Duodenal mucosa (tissue), 2 donors: ENCODE results near the gene EYA2.

Experiments
- H3K27ac ChIP-seq: one replicate; pipeline ENCODE4 v1.7.0; 2013; ENCODE audit warnings: low read depth, low read length
- H3K27me3 ChIP-seq, 2 donors: one replicate each; pipeline ENCODE4 v1.7.0; 2013; ENCODE audit warnings: low read length in 2 of 2, control low read depth in 1 of 2; ENCODE audit not compliant: insufficient read depth in 2 of 2, control insufficient read depth in 1 of 2
- H3K36me3 ChIP-seq, 2 donors: one replicate each; pipeline ENCODE4 v1.7.0; 2013; ENCODE audit warnings: low read length in 2 of 2, control low read depth in 1 of 2; ENCODE audit not compliant: insufficient read depth in 2 of 2, control insufficient read depth in 1 of 2
- H3K4me1 ChIP-seq, 2 donors: one replicate each; pipeline ENCODE4 v1.7.0; 2013; ENCODE audit warnings: low read length in 2 of 2, control low read depth in 1 of 2; ENCODE audit not compliant: insufficient read depth in 2 of 2, control insufficient read depth in 1 of 2
- H3K4me3 ChIP-seq, 2 donors: one replicate each; pipeline ENCODE4 v1.7.0; 2013; ENCODE audit warnings: low read length in 2 of 2, low read depth in 1 of 2
- H3K9ac ChIP-seq, 2 donors: one replicate each; pipeline ENCODE4 v1.7.0; 2013; ENCODE audit warnings: low read length in 2 of 2, low read depth in 1 of 2
- H3K9me3 ChIP-seq, 2 donors: one replicate each; pipeline ENCODE4 v1.7.0; 2013; ENCODE audit warnings: low read length in 2 of 2, control low read depth in 1 of 2; ENCODE audit not compliant: control insufficient read depth in 1 of 2

Gene EYA2

DNA sequence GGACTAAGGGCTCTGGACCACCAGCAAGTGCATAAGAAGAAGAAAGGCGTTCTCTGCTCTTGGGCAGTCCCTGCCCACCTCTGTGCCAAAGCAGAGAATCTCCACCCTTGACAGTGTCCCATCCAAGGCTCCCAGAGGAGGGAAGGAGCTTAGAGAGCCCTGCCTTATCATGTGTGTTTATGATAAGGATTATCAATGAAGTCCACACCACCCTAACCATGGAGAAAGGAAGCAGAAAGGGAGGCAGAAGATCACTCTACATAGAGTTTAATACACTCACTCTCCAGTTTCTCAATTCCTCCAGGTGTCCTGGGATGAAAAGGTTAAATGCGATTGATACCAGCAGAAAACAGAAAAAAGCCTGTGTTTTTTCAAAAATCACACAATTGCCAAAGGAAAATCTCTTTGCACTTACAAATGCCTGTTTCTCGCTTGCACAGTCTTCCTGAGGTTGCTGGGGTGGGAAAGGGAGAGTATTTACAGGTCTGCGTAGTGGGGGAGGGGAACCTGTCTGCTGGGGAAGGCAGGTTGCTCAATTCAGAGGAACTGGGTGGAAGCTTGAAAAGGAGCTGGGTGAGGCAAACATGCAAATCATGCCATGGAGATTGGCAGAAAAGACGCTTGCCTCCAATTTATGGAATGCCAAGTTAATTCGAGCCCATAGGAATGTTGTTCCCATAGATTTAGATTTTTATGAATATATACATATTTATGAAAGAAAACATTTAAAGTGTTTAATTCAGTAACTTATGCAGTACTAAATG, 104.0 kb downstream of the EYA2 start:
- Histone ChIP-seq H3K4me3 (no peak overlapping the region), H3K36me3 (no peaks in the 10 kb centered on the region), H3K27ac (no peak overlapping the region), H3K4me1 (no peaks in the 10 kb centered on the region), H3K27me3 (peaks cover 3 to 4% of the 10 kb centered on the region in 2 donors), H3K9me3 (no peaks in the 10 kb centered on the region), H3K9ac (no peak overlapping the region)

- no peaks in the 10 kb centered on the region for H3K4me1 ChIP-seq
- H3K27me3 ChIP-seq = peaks cover 3 to 4% of the 10 kb centered on the region in 2 donors
- no peak overlapping the region for H3K27ac ChIP-seq
- no peaks in the 10 kb centered on the region for H3K36me3 ChIP-seq
- H3K4me3 ChIP-seq = no peak overlapping the region
- H3K9me3 ChIP-seq = no peaks in the 10 kb centered on the region
- no peak overlapping the region for H3K9ac ChIP-seq
These were observed 105.3 kb downstream of the EYA2 start for GRCh38 chr20:46999801-47000465.

- no peaks in the 10 kb centered on the region for H3K9me3 ChIP-seq
- H3K27me3 ChIP-seq = peaks cover 0 to 4% of the 10 kb centered on the region in 2 donors
- no peak overlapping the region for H3K27ac ChIP-seq
These were observed 108.6 kb downstream of the EYA2 start for GRCh38 chr20:47003223-47003622.

DNA sequence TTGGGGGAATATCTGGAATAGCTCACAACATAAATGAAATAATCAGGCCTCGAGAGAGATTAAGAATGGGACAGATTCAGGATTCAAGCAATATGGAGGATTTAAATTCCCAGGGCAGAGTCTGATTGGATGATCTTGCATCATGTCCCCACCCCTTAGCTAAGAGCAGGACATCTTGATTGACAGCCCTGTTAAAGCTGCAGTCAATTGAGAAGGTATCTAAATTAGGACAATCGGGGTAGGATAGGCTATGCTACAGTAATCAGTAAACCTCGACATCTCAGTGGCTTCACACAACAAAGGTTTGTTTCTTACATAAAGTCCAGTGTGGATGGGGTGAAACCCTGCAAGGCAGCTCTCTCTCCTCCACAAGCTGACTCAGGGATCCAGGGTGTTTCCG, 109.5 kb downstream of the EYA2 start:
- H3K4me1 ChIP-seq = no peaks in the 10 kb centered on the region
- no peak overlapping the region for H3K9ac ChIP-seq
- no peak overlapping the region for H3K4me3 ChIP-seq
- H3K27me3 ChIP-seq = peaks cover 0 to 4% of the 10 kb centered on the region in 2 donors
- H3K36me3 ChIP-seq = no peaks in the 10 kb centered on the region
- no peak overlapping the region for H3K27ac ChIP-seq
- no peaks in the 10 kb centered on the region for H3K9me3 ChIP-seq

More at GRCh38 chr20:47003223-47003622, 108.6 kb downstream of the EYA2 start:
- no peak overlapping the region for H3K9ac ChIP-seq
- H3K4me3 ChIP-seq = no peak overlapping the region
- no peaks in the 10 kb centered on the region for H3K36me3 ChIP-seq
- no peaks in the 10 kb centered on the region for H3K4me1 ChIP-seq

DNA sequence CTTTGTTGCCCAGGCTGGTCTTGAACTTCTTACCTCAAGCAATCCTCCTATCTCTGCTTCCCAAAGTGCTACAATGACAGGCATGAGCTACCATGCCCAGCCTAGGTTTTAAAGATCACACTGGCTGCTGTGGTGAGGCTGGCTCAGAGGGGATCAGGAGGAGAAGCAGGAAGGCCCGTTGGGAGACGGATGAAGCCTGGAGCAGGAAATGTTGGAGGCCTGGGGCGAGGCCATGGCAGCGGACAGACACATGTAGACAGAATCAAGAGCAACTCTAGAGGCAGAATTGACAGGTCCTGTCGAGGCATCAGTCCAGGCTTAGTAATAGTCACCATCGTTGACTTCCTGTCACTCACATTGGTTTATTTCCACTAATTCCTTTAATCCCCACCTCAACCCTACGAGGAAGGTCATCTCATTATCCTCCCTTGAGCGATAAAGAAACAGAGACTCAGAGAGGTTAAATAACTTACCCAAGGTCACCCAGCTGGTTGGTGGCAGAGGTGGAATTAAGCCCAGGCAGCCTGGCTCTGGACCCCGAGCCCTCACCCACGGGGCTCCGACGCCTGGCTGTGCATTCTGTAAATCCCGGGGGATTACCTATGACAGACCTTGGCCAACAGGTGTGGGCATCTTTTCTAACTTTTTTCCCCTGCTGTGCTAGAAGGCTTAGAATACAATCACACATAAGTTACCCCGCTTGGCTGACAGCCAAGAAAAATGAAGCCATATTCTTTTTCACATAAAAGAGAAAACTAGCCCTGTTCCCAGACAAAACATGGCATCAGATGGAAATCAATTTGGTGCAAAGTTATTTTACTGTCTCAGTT, 113.4 kb downstream of the EYA2 start:
- H3K9ac ChIP-seq = no peak overlapping the region
- H3K36me3 ChIP-seq = no peaks in the 10 kb centered on the region
- no peaks in the 10 kb centered on the region for H3K4me1 ChIP-seq
- no peak overlapping the region for H3K4me3 ChIP-seq
- H3K27me3 ChIP-seq = no peaks in the 10 kb centered on the region
- H3K9me3 ChIP-seq = no peaks in the 10 kb centered on the region
- no peak overlapping the region for H3K27ac ChIP-seq

GRCh38 chr20:47008842-47009518, 114.3 kb downstream of the EYA2 start:
- Histone ChIP-seq H3K27ac (no peak overlapping the region), H3K27me3 (no peaks in the 10 kb centered on the region), H3K9ac (no peak overlapping the region), H3K4me3 (no peak overlapping the region), H3K36me3 (no peaks in the 10 kb centered on the region), H3K4me1 (no peaks in the 10 kb centered on the region), H3K9me3 (no peaks in the 10 kb centered on the region)

GRCh38 chr20:47009784-47010183, 115.1 kb downstream of the EYA2 start:
- Histone ChIP-seq H3K9me3 (no peaks in the 10 kb centered on the region), H3K4me3 (no peak overlapping the region), H3K36me3 (no peaks in the 10 kb centered on the region), H3K27ac (no peak overlapping the region), H3K9ac (no peak overlapping the region), H3K27me3 (no peaks in the 10 kb centered on the region), H3K4me1 (no peaks in the 10 kb centered on the region)

DNA sequence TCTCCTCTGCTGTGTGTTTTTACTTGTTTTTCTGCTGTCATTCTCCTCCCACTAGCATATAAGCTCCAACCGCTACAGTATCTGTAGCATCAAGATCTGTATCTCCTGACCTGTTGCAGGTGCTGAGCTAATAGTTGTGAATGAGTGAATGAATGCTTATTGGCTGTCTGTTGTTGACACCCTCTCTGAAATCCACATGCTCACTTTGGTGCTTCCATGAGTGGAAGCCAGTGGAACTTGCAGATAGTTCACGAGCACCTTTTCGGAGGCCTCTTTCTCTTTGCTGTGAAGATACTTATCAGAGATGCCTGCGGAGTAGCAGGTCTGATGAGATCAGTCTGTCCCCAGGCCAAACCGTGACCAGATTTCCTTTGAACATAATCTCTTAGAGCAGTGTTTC, 117.3 kb downstream of the EYA2 start:
- no peaks in the 10 kb centered on the region for H3K27me3 ChIP-seq
- no peaks in the 10 kb centered on the region for H3K9me3 ChIP-seq
- no peak overlapping the region for H3K4me3 ChIP-seq
- no peak overlapping the region for H3K27ac ChIP-seq
- H3K9ac ChIP-seq = no peak overlapping the region
- no peaks in the 10 kb centered on the region for H3K36me3 ChIP-seq
- H3K4me1 ChIP-seq = no peaks in the 10 kb centered on the region

GRCh38 chr20:47013606-47014005, 119.0 kb downstream of the EYA2 start:
- Histone ChIP-seq H3K27ac (no peak overlapping the region), H3K9me3 (no peaks in the 10 kb centered on the region), H3K4me1 (no peaks in the 10 kb centered on the region), H3K4me3 (no peak overlapping the region), H3K36me3 (no peaks in the 10 kb centered on the region), H3K9ac (no peak overlapping the region), H3K27me3 (no peaks in the 10 kb centered on the region)
